HG02884 (cell line): ENCODE results near the gene MKRN3.
"Not testable (repeated sequence)": the region's sequence is repeated elsewhere in the genome, so short reads cannot be mapped to it uniquely, and the experiment has no call there.

Experiments used
- ATAC-seq: cut with Tn5 transposase; IDR thresholded peaks from one replicate; pipeline ENCODE4 v1.9.1; 2021; ENCODE audit warnings: mild to moderate bottlenecking, moderate library complexity; ENCODE audit not compliant: unreplicated experiment

Gene MKRN3

GRCh38 chr15:23588268-23588667 lies 22.8 kb downstream of the MKRN3 start:
- no peak for ATAC-seq

GRCh38 chr15:23589012-23589411 lies 23.5 kb downstream of the MKRN3 start:
- no peak for ATAC-seq

DNA sequence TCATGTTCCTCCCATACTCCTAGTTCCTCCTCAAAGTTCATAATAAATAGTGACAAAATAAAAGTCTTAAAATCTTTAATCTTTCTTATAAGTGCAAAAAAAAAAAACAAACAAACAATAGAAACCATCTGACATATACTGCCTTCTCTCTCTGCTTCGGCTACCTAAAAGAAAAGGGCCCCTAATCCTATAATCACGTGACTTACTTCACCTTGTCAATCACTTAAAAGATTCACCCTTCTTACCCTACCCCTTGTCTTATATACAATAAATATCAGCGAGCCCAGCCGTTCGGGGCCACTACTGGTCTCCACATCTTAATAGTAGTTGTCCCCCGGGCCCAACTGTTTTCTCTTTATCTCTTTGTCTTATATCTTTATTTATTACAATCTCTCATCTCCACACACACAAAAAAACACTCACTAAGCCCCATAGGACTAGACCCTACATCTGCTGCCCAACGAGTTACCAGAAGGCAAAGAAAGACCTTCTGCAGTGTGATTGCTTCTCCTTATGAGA lies 28.8 kb downstream of the MKRN3 start:
- no peak for ATAC-seq

DNA sequence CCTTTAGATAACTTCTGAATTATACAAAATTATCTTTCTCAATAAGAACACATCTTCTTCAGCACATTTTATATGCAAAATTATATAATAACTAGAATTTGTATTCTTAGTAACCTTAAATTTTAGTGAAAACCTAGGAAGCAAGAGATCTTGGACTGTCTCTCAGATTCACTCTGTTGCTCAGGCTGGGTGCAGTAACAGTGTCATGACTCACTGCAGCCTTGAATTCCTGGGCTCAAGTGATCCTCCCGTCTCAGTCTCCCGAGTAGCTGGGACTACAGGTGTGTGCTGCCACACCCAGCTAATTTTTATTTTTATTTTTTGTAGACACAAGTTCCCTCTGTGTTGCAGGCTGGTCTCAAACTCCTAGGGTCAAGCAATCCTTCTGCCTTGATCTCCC lies 29.9 kb downstream of the MKRN3 start:
- no peak for ATAC-seq

GRCh38 chr15:23596736-23597135 lies 31.3 kb downstream of the MKRN3 start:
- ATAC-seq: no peak

- not testable (repeated sequence) for ATAC-seq
Measured at GRCh38 chr15:23597278-23597677, 31.8 kb downstream of the MKRN3 start.

GRCh38 chr15:23599053-23599452 lies 33.6 kb downstream of the MKRN3 start:
- no peak for ATAC-seq

DNA sequence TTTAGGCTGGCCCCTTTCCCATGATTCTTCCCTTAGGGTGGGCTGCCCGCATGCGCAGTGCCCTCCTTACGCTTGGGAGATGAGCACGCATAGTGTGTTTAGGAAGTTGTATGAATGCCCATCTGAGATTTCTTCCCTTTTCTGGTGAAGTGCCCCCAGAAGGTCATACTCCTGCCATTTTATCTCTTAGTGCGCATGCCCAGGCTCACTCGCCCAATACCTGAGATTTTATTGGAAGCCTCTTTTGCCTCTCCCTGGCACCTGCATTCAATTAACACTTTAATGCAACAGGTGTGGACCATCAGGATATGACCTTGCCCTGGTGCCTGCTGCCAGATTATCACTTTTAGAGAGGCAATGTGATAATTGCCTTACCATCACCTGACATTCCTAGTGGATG lies 36.6 kb downstream of the MKRN3 start:
- ATAC-seq: no peak

- no peak for ATAC-seq
Measured at GRCh38 chr15:23606226-23606625, 40.8 kb downstream of the MKRN3 start.

DNA sequence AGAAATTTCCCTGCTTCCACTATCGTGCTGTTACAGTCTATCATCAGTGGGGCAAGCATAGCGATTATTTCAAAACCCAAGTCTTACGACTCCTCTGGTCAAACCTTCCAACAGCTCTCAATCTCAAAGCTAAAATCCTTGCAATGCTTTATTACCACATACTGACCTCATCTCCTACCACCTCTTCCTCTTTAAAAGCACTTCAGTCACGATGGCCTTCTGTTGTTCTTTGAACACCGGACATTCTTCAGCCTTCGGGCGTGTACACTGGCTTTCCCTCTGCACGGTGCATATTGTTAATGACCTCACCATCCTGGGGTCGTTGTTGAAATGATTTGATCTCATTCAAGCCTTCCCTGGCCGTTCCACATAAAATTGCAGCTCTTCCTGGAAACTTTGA lies 51.1 kb downstream of the MKRN3 start:
- ATAC-seq: no peak
